HEK293 (cell line): ENCODE results near the gene CRTC1.

Experiments used
- SETDB1 ChIP-seq: IDR thresholded peaks from one replicate; pipeline ENCODE4 v1.6.1; 2017; ENCODE audit warnings: mild to moderate bottlenecking, low read length, moderate library complexity, mixed read lengths; ENCODE audit not compliant: insufficient read length
- ZNF335 ChIP-seq: fragments of 450-650 bp; formaldehyde crosslinking; conservative IDR thresholded peaks from 2 replicates; pipeline ENCODE4 v1.5.1; 2016; ENCODE audit warnings: missing biosample characterization, missing genetic modification characterization
- ZNF426 ChIP-seq: fragments of 450-650 bp; formaldehyde crosslinking; IDR thresholded peaks from 2 replicates; pipeline ENCODE4 v1.5.1; 2017; ENCODE audit warnings: missing biosample characterization, missing genetic modification characterization, mild to moderate bottlenecking, inconsistent platforms, moderate library complexity
- TF ChIP-seq, protein P1 (sequence below): fragments of 450-650 bp; formaldehyde crosslinking; IDR thresholded peaks from 2 replicates; pipeline ENCODE4 v1.5.1; 2016; ENCODE audit warnings: missing biosample characterization, missing genetic modification characterization
- TF ChIP-seq, protein P2 (sequence below): fragments of 450-650 bp; formaldehyde crosslinking; IDR thresholded peaks from 2 replicates; pipeline ENCODE4 v1.5.1; 2016; ENCODE audit warnings: missing biosample characterization, missing genetic modification characterization

DNA sequence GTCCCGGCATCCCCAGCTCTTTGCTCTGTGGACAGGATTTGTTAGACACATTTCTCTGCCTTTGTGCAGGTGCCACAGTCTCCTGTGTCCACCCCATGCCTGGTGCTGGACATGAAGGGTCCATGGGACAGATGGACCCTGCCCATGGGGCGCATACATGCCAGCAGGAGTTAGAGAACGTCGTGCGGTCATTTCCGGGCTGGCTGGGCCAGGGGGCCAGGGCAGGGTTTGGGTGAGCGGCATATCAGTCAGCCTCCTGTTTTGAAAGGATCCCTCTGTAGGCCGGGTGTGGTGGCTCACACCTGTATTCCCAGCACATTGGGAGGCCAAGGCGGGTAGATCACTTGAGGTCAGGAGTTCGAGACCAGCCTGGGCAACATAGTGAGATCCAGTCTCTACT lies 35.7 kb upstream of the CRTC1 start:
- TF ChIP-seq ZNF335 (tag by site-specific recombination) (no peak), SETDB1 (no peak), ZNF426 (no peak)
- TF ChIP-seq, protein P1, sequence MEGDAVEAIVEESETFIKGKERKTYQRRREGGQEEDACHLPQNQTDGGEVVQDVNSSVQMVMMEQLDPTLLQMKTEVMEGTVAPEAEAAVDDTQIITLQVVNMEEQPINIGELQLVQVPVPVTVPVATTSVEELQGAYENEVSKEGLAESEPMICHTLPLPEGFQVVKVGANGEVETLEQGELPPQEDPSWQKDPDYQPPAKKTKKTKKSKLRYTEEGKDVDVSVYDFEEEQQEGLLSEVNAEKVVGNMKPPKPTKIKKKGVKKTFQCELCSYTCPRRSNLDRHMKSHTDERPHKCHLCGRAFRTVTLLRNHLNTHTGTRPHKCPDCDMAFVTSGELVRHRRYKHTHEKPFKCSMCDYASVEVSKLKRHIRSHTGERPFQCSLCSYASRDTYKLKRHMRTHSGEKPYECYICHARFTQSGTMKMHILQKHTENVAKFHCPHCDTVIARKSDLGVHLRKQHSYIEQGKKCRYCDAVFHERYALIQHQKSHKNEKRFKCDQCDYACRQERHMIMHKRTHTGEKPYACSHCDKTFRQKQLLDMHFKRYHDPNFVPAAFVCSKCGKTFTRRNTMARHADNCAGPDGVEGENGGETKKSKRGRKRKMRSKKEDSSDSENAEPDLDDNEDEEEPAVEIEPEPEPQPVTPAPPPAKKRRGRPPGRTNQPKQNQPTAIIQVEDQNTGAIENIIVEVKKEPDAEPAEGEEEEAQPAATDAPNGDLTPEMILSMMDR, result no peak
- TF ChIP-seq, protein P2, sequence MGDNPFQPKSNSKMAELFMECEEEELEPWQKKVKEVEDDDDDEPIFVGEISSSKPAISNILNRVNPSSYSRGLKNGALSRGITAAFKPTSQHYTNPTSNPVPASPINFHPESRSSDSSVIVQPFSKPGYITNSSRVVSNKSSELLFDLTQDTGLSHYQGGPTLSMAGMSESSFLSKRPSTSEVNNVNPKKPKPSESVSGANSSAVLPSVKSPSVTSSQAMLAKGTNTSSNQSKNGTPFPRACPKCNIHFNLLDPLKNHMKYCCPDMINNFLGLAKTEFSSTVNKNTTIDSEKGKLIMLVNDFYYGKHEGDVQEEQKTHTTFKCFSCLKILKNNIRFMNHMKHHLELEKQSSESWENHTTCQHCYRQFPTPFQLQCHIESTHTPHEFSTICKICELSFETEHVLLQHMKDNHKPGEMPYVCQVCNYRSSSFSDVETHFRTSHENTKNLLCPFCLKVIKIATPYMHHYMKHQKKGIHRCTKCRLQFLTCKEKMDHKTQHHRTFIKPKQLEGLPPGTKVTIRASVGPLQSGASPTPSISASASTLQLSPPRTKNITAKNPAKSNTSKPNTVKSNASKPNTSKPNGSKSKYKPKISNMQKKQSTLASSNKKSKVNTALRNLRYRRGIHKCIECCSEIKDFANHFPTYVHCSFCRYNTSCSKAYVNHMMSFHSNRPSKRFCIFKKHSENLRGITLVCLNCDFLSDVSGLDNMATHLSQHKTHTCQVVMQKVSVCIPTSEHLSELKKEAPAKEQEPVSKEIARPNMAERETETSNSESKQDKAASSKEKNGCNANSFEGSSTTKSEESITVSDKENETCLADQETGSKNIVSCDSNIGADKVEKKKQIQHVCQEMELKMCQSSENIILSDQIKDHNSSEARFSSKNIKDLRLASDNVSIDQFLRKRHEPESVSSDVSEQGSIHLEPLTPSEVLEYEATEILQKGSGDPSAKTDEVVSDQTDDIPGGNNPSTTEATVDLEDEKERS (tag by site-specific recombination), result no peak
